Gastrocnemius medialis (tissue), 4 donors: ENCODE data around the gene CELSR2. TPM values are rescaled to one million over a fixed set of nuclear protein-coding genes. Genes with fewer than 3 reads are reported as not detected.

Experiments
- ATAC-seq, 2 donors: fragments of 150-250 bp; one replicate each; pipeline ENCODE4 v1.9.1; 2016
- DNase-seq, 2 donors: peaks; one replicate each; pipeline ENCODE4 v3.0.0-alpha.2; 2019
- H3K27ac ChIP-seq, 4 donors: fragments of 200-600 bp; sonication (generic); 1 replicate in 1 of 4; 2 replicates in 3 of 4; pipeline ENCODE4 v1.5.1; 2016 to 2018; ENCODE audit warnings: mild to moderate bottlenecking in 2 of 4, moderate library complexity in 1 of 4
- H3K27me3 ChIP-seq, 3 donors: fragments of 200-600 bp; sonication (generic) in 2 of 3; 1 replicate in 1 of 3; 2 replicates in 2 of 3; pipeline versions ENCODE4 v1.5.1 to v1.6.0; 2016 to 2019; ENCODE audit warnings: mild to moderate bottlenecking in 1 of 3, moderate library complexity in 1 of 3
- H3K36me3 ChIP-seq, 2 donors: fragments of 200-600 bp; sonication (generic) in 1 of 2; one replicate each; pipeline ENCODE4 v1.5.1; 2017 to 2018
- H3K4me1 ChIP-seq, 2 donors: fragments of 200-600 bp; sonication (generic) in 1 of 2; one replicate each; pipeline ENCODE4 v1.5.1; 2016 to 2017; ENCODE audit warnings: mild to moderate bottlenecking in 2 of 2
- H3K4me3 ChIP-seq, 4 donors: fragments of 200-600 bp; sonication (generic) in 3 of 4; 1 replicate in 1 of 4; 2 replicates in 3 of 4; pipeline ENCODE4 v1.5.1; 2016 to 2019; ENCODE audit warnings: mild to moderate bottlenecking in 2 of 4
- H3K9me3 ChIP-seq, 3 donors: fragments of 200-600 bp; sonication (generic) in 2 of 3; 1 replicate in 1 of 3; 2 replicates in 2 of 3; pipeline ENCODE4 v1.5.1; 2016 to 2019
- POLR2A ChIP-seq, 2 donors: fragments of 450-650 bp; IDR thresholded peaks; one replicate each; pipeline ENCODE4 v1.6.1; 2017; ENCODE audit warnings: antibody characterized with exemption in 2 of 2, mild to moderate bottlenecking in 2 of 2, moderate library complexity in 2 of 2
- in situ Hi-C, 4 donors: fragments of 200-750 bp; cut with MboI; loops; one replicate each; pipeline versions ENCODE4 v1.15.0 to v1.8.0; 2017; ENCODE audit warnings: low sequenced_read_pairs in 4 of 4
- intact Hi-C: fragments of 100-400 bp; cut with DNase I; formaldehyde crosslinking; loops from one replicate; pipeline ENCODE4 v1.15.1; 2023; ENCODE audit warnings: low total_unique reads
- total RNA-seq, 4 donors: library from RNA; depleted of rRNA; stranded (reverse); fragments of >200 nt; gene quantifications; one replicate each; pipeline versions ENCODE4 v1.1.0 to v1.2.3, GENCODE V29; 2016
- TF ChIP-seq, protein P1 (sequence below), 5 experiments: fragments of 450-650 bp in 3 of 5; fragments of 200-600 bp in 2 of 5; sonication (generic) in 2 of 5; IDR thresholded peaks in 4 of 5; conservative IDR thresholded peaks in 1 of 5; 1 replicate in 4 of 5; 2 replicates in 1 of 5; pipeline ENCODE4 v1.5.1; 2016 to 2019; ENCODE audit warnings: antibody characterized with exemption in 5 of 5, mild to moderate bottlenecking in 3 of 5, moderate library complexity in 3 of 5

Gene CELSR2
- total RNA-seq, 4 donors from 2014 or later: 5.8 to 12.5 (median 7.9) TPM

DNA sequence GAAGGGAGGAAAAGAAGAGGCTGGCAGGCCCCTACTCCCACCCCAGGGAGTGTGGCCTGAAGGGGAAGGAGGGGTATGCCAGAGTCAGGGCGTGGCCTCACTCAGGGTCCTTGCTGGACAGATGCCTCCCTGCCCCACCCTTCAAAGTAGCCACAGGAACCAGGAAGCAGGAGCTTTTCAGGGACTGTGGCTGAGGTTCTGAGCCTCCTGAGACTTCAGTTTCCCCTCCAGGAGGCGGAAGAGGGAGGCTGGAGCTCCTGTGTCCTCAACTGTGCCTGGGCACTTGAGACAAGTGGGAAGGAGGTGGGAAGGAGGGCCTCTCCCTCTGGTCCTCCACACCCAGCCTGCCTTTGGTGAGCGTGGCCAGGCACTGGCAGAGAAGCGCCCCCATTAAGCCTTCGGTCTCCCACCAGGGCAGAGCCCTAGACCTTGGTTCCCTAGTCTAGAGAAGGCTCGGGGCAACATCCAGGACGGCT is 5.3 kb downstream of the CELSR2 start:
- TF ChIP-seq, protein P1, sequence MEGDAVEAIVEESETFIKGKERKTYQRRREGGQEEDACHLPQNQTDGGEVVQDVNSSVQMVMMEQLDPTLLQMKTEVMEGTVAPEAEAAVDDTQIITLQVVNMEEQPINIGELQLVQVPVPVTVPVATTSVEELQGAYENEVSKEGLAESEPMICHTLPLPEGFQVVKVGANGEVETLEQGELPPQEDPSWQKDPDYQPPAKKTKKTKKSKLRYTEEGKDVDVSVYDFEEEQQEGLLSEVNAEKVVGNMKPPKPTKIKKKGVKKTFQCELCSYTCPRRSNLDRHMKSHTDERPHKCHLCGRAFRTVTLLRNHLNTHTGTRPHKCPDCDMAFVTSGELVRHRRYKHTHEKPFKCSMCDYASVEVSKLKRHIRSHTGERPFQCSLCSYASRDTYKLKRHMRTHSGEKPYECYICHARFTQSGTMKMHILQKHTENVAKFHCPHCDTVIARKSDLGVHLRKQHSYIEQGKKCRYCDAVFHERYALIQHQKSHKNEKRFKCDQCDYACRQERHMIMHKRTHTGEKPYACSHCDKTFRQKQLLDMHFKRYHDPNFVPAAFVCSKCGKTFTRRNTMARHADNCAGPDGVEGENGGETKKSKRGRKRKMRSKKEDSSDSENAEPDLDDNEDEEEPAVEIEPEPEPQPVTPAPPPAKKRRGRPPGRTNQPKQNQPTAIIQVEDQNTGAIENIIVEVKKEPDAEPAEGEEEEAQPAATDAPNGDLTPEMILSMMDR (IDR thresholded peaks at IDR 0.05 in 4 of 5, conservative IDR thresholded peaks at IDR 0.05 in 1 of 5): no peak
- TF ChIP-seq POLR2A (IDR thresholded peaks at IDR 0.05): no peak
- no peaks in the 10 kb centered on the region for H3K9me3 ChIP-seq
- ATAC-seq (no peak), DNase-seq (no peak)
- H3K4me3 ChIP-seq: no peak overlapping the region
- H3K36me3 ChIP-seq: no peaks in the 10 kb centered on the region
- peak overlapping the region; percentile 35 to 79 (median 70) for H3K27ac ChIP-seq
- intact Hi-C loops (no loop called here), in situ Hi-C loops (no loop called here)
- no peaks in the 10 kb centered on the region for H3K27me3 ChIP-seq
- peaks cover 25 to 31% of the 10 kb centered on the region in 2 donors for H3K4me1 ChIP-seq

- no peak for DNase-seq
Measured at GRCh38 chr1:109255097-109255651, 5.8 kb downstream of the CELSR2 start.

GRCh38 chr1:109255678-109256077 is 6.3 kb downstream of the CELSR2 start:
- Histone ChIP-seq H3K4me1 (peaks cover 25 to 26% of the 10 kb centered on the region in 2 donors), H3K27ac (peak overlapping the region in 1 of 4 donors; percentile 79), H3K27me3 (no peaks in the 10 kb centered on the region), H3K36me3 (no peaks in the 10 kb centered on the region), H3K9me3 (no peaks in the 10 kb centered on the region), H3K4me3 (no peak overlapping the region)
- DNase-seq (no peak), ATAC-seq (no peak)
- in situ Hi-C loops: no loop called here
- intact Hi-C loops: no loop called here
- TF ChIP-seq, protein P1 (IDR thresholded peaks at IDR 0.05 in 4 of 5, conservative IDR thresholded peaks at IDR 0.05 in 1 of 5): no peak
- no peak for TF ChIP-seq POLR2A (IDR thresholded peaks at IDR 0.05)

More at GRCh38 chr1:109255097-109255651, 5.8 kb downstream of the CELSR2 start:
- peak overlapping the region in 3 of 4 donors; percentile 64 to 79 (median 77) for H3K27ac ChIP-seq
- TF ChIP-seq POLR2A (IDR thresholded peaks at IDR 0.05): no peak
- TF ChIP-seq, protein P1 (IDR thresholded peaks at IDR 0.05 in 4 of 5, conservative IDR thresholded peaks at IDR 0.05 in 1 of 5): no peak
- H3K4me1 ChIP-seq: peaks cover 25 to 30% of the 10 kb centered on the region in 2 donors
- H3K36me3 ChIP-seq: no peaks in the 10 kb centered on the region
- in situ Hi-C loops (no loop called here), intact Hi-C loops (no loop called here)
- H3K27me3 ChIP-seq: no peaks in the 10 kb centered on the region
- peak overlapping the region in 1 of 4 donors; percentile 13 for H3K4me3 ChIP-seq
- H3K9me3 ChIP-seq: no peaks in the 10 kb centered on the region
- ATAC-seq: no peak

GRCh38 chr1:109256085-109256484 is 6.7 kb downstream of the CELSR2 start:
- Histone ChIP-seq H3K4me1 (peaks cover 25 to 26% of the 10 kb centered on the region in 2 donors), H3K27ac (no peak overlapping the region), H3K4me3 (no peak overlapping the region), H3K27me3 (no peaks in the 10 kb centered on the region), H3K9me3 (no peaks in the 10 kb centered on the region), H3K36me3 (no peaks in the 10 kb centered on the region)
- no peak for DNase-seq
- TF ChIP-seq, protein P1 (IDR thresholded peaks at IDR 0.05 in 4 of 5, conservative IDR thresholded peaks at IDR 0.05 in 1 of 5): no peak
- TF ChIP-seq POLR2A (IDR thresholded peaks at IDR 0.05): no peak
- intact Hi-C loops (no loop called here), in situ Hi-C loops (no loop called here)
- ATAC-seq: no peak
